GM18909 (cell line): ENCODE results near the gene COL20A1.

Experiments
- ATAC-seq: cut with Tn5 transposase; IDR thresholded peaks from one replicate; pipeline ENCODE4 v1.9.1; 2021; ENCODE audit warnings: mild to moderate bottlenecking; ENCODE audit not compliant: unreplicated experiment, poor library complexity

Gene COL20A1

GRCh38 chr20:63381781-63382431 lies 88.9 kb downstream of the COL20A1 start:
- ATAC-seq = no peak

GRCh38 chr20:63382551-63383300 lies 89.7 kb downstream of the COL20A1 start:
- ATAC-seq = no peak

- ATAC-seq = no peak
These were observed 90.6 kb downstream of the COL20A1 start for GRCh38 chr20:63383556-63383955.

GRCh38 chr20:63384336-63384735 lies 91.3 kb downstream of the COL20A1 start:
- ATAC-seq = no peak
